HG03175 (cell line): Measurements from ENCODE around the gene DCBLD1.
A peak's percentile ranks its signal among the peaks of the same experiment; 100 is the strongest.
"Not testable (repeated sequence)": the region's sequence is repeated elsewhere in the genome, so short reads cannot be mapped to it uniquely, and the experiment has no call there.

Source experiments
- ATAC-seq: cut with Tn5 transposase; IDR thresholded peaks from one replicate; pipeline ENCODE4 v1.9.1; 2021; ENCODE audit warnings: mild to moderate bottlenecking, moderate library complexity; ENCODE audit not compliant: unreplicated experiment

Gene DCBLD1

DNA sequence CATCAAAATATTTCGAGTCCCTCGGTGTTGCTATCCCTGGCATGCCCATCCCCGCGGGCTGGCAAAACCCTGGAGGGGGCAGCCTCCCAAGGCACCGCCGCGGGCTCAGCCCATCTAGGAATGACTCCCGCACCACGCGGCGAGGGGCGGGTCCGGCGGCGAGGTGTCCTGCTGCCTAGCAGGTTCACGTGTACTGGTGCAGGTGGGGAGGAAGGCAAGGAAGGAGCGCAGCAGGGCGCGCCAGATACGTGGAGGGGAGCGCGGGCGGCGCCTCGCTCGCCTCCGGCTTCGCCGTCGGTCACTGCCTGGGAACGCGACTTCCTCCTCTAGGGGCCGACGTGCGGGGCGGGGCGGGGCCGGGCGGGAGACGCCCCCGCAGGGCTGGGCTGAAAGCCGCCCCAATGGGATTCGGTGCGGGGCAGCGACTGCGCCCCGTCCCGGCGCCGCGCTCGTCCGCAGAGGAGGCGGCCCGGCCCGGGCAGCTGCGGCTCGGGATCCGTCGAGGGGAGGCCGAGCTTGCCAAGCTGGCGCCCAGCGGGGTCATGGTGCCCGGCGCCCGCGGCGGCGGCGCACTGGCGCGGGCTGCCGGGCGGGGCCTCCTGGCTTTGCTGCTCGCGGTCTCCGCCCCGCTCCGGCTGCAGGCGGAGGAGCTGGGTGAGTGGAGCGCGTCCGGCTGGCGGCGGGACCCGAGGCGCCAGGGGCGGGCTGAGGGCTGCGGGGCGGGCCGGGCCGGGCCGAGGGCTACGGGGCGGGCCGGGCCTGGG is at the start of gene DCBLD1:
Gene DCBLD1, plus strand, starts transcription at position 435 of the 764 bp plus-strand sequence. Its CDS starts 108 bp downstream, at position 543.
- ATAC-seq, result peak; percentile 80

DNA sequence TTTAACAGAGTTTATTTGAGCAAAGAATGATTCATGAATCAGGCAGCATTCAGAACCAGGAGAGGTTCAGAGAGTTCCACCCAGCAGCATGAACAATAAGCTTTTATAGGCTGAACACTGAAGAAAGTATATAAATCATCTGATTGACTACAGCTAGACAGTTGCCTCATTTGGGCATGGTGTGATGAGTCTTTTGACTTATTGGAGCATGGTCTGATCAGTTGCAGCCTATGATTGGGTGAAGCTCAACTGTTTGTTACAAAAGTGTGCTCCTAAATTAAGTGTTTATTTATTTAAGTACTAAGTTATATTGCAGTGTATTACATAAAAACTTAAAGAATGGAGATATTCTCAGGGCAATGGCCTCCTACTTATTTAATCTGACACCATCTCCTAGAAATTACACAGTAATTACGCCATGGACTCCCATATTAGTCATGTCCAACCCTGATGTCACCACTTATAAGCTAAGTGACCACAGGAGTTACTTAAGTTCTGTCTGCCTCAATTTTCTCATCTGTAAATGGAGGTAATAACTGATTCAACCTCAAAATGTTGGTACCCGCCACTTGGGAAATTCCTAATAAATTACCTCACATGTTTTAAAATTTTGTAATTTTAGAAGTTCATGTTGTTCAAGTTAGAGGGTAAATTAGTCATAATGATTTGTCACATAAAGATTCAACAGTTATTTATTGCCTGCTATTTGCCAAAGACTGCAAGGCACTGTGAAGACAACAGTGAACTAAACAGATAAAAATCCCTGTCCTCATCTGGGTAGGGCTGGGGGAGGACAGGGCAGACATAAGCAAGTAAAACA is 41.6 kb upstream of the DCBLD1 start:
- no peak for ATAC-seq

DNA sequence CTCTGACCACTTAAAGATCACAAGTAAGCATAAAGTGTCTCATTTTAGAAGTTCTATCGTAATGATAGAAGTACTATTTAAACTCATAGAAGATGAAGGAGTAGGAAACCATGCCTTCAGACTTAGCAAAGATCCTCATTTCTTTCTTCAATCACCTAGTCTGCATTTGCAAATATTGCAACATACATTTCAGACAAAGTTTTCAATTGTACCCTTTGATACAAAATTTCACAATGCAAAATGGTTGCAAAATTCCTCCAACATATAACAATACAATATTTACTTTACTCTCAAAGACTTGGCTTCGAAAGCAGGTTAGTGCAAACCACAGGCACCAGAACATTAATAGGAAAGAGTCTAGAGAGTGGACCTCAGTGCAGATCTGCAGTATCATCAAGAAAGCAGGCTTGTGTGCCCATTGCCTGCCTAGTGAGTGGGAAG is 40.6 kb upstream of the DCBLD1 start:
- ATAC-seq, result no peak

DNA sequence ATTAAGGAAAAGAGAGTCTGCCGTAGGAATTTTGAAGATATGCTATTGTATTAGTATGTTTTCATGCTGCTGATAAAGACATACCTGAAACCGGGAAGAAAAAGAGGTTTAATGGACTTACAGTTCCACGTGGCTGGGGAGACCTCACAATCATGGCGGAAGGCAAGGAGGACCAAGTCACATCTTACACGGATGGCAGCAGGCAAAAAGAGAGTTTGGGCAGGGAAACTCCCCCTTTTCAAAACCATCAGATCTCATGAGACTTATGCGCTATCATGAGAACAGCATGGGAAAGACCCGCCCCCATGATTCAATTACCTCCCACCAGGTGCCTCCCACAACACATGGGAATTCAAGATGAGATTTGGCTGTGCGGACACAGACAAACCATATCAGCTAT is 40.2 kb upstream of the DCBLD1 start:
- not testable (repeated sequence) for ATAC-seq

DNA sequence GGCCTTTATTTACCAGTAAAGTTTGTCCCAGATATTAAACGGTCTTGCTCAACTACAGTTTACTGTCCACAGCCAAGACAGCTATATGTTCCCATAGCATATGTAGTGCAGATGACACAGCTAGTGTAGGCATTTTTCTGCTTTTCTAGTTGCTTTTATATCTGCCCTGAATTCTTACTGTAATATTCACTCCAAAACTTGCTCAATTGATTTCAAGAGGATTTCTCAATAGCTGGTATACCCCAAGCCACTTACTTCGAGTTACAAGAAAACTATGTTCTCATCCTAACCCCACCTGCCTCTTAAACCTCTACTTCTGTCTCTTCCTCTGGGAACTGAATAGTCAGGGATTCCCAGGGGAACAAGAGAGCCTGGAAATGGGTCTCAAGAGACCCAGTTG is 37.9 kb upstream of the DCBLD1 start:
- no peak for ATAC-seq

DNA sequence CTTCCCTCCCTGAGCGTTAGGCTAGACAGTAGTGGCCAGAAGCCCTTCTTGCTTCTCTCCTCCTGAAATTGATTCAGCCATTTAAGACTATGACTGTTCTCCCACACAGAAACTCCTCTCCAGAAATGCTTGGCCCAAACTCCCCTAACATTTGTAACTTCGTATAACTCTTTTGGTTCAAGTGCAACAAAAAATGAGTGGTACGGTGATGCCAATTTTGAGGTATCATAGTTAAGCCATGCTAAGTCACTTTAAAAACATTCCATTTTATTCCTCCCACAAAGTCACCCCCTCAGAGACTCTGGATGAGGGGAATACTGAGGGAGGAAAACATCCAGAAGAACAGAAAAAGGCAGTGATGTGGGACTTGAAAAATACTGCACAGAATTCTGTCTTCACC is 35.6 kb upstream of the DCBLD1 start:
- ATAC-seq, result no peak

DNA sequence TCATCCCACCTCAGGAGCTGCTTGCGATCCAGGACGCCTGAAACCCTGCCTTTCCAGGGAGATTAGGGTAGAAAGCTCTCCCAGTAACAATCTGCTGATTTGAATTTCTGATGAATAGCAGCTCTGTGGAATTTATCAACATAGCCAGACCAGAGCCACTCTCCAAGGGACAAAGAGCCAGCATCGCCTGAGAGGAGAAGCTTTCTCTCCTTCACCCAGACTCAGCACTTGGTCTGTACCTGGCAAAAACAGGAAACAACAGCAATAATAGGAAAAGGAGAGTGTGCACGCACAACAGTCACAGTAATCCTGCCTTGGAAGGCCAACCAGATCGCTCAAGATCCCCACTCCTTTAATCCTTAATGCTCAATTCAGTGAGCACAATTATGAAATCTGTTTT is 34.5 kb upstream of the DCBLD1 start:
- no peak for ATAC-seq

DNA sequence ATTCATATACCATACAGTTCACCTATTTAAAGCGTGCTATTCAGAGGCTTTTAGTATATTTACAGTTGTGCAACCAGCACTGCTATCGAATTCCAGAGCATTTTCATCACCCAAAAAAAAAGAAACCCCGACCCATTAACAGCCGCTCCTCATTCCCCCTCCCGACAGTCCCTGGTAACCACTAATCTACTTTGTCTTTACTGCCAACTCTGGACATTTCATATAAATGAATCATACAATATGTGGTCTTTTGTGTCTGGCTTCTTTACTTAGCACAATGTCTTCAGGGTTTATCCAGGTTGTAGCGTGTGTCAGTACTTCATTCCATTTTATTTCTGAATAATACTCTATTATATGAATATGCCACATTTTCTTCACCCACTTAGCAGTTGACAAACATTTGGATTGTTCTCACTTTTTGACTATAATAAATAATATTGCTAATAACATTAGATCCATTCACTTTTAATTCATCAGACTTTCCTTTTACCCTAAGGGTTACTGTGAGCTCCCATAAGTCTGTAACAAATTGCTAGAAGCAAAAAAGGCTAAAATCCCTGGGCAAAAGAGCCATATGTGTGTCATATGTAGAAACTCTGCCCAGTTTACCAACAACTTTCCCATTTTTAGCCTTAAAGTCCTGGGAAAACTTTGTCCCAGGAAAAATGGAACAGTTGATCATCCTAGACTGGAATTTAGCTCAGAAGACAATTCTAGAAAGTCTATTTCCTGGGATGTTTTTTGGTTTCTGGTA is 33.6 kb upstream of the DCBLD1 start:
- no peak for ATAC-seq

DNA sequence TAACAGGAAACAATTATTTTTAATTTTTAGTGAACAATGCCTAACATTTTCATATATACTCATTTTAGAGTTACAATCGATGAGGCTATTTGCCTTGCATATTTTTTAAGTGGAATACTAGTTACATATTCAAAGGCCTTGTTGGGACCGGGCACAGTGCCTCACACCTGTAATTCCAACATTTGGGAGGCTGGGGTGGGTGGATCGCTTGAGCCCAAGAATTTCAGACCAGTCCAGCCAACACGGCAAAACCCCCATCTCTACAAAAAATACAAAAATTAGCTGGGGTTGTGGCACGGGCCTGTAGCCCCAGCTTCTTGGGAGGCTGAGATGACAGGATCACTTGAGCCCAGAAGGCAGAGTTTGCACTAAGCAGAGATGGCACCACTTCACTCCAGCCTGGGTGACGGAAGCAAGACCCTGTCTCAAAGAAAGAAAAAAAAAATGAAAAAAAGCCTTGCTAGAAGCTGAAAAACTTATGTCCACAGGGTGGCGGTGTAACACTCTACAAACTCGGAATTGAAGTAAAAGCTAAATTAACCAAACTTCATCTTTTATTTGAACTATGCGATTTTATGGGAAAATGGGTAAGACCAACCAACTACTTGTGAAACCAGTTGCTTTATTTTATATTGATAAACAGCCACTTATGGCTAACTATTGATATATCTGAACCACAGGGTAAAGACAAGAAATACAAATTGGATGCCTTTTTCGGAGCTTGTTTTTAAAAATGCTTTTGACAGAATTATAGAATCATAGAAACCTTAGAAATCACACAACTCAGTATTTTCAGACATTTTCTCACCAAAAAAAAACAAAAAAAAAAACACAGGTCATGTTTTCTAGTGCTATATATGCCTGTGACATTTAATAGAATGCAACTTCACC is 32.7 kb upstream of the DCBLD1 start:
- no peak for ATAC-seq

DNA sequence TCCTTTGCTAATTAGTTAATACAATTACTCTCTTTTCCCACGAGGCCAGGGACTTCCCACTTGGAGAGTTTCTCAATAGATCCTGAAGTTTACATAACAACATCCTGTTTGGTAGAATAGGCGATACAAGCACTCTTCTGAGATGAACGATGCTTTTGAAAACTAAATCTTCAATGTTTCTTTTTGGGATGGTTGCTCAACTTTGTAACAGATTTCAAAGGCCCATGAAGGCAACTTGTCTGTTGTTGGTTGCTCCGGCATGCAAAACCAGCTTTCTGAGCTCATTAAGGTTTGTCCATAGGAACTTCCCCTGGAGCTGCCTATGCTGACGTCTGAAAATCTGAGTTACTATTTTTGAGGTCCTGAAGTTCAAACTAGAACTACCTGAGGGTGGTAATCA is 30.8 kb upstream of the DCBLD1 start:
- ATAC-seq, result no peak

DNA sequence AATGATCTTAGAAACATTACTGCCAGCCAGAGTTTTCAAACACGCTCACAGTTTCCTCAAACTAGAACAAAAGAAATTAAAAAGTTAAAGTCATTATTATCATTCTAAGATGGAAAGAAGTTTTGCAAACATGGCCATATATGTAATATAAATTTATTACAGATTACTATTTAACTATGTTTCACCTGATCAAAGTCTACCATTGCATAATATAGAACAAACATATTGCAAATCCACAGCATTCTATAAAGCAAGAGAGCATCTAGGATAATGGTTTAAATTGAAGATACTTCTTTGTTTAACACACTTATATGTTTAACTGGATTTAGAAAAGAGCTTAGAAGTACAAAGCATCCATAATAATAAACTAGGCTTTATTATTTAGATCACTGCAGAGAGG is 26.2 kb upstream of the DCBLD1 start:
- ATAC-seq, result no peak

DNA sequence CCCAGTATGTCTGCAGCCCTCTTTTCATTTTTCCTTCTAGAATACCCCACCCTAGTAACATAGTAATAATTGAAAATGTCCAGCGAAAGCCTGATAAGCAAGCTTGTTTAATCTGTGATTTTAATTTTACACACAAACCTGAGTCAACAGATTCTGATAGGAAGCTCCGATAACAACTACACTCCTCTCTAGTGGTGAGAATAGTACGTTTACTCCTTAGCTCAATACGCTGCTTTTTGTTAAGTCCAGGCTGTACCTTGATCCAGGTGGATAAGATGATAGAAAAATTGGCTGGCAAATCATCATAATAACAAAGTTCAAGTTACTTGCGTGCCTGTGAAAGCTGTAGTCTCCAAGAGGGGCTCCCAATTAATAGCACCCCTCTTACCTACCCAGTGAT is 25.5 kb upstream of the DCBLD1 start:
- no peak for ATAC-seq

DNA sequence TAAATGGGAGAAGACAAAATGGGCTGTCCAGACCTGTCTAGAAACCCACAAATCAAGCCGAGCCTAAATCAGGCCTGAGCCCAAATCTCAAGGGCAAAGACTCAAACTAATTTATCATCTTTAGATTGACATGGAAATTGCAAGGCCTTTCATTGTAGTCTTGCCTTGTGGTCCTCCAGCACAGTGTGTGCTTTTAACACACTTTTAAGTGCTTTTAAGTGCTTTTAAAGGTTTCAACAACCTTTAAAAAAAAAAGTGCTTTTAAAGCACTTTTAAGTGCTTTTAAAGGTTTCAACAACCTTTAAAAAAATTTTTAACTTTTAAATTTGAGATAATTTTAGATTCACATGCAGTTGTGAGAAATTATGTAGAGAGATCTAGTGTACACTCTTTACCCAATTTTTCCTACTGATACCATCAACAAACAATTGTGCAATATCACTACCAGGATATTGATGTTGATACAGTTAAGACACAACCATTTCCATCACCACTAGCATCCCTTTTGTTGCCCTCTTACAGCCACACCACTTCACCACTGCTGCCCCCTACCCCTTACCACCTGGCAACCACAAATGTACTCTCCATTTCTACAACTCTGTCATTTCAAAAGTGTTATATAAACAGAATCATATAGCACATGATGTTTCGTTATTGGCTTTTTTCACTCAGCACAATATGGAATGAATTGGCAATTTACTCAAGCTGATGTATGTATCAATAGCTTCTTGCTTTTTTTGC is 23.1 kb upstream of the DCBLD1 start:
- ATAC-seq, result no peak

DNA sequence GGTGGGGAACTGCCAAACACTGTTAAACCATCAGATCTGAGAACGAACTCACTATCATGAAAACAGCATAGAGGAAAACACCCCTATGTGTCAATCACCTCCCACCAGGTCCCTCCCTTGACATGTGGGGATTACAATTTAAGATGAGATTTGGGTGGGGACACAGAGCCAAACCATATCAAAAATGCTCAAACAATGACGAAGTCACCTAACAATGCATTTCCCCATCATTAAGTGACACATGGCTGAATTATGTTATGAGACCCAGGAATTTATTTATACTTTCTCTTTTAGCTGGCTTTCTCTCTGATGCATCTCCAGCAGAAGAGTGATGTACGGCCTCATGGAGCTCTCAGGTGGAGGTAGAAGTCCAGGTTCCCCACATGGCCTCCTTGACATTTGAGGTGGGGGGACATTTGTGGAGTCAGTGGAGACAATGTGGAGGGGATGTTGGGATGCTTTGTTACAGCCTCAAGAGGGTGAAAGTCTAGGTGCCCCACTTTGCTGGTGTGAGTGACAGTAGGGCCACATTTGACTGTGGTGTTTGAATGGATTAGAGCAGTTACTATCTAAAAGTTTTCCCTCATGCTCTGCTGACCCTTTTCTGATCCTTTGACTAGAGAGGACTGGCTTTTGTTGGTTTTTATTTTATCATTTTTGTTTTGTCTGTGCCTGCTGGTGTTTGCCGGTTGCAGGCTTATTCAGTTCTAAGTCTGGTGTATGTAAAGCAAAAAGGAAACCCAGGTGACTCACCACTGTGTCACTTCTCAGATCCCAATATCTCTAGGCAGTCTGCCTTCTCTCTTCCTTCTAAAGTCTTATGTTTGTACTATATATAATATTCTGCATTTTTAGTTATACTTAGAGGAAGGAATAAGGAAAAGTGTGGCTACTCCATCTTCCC is 18.5 kb upstream of the DCBLD1 start:
- ATAC-seq, result no peak

DNA sequence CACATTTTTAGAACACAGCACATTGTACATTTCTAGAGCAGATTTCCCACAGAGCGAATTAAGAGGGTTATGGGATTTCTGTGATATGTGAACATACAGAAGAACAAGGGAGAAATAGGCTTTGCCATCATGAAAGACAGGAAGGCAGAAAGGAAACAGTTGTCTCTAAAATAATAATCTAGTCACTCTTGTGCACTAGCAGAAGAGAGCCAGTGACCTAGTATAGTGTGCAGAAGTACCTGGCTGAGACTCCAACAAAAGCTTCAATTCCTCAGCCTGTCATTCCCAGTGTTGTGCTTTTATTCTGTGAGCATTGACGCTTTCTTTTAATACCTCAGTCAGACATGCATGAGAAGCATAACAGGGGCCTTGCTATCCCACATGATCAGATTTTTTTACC is 17.8 kb upstream of the DCBLD1 start:
- ATAC-seq, result no peak

DNA sequence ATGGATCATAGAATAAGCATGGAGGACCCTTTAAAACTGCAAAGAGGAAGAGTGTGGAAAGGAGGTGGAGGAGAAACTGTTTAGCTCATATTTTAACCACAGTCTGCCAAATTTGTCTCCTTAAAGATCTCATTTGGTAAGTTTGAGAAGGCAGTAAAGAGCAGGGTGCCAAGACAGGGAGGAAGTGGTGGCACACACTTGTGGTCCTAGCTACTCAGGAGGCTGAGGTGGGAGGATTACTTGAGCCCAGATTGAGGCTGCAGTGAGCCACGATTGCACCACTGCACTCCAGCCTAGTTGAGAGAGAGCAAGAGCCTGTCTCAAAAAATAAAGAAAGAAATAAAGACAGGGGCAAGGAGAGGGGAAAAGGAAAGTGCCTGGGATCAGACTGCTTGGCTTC is 16.8 kb upstream of the DCBLD1 start:
- no peak for ATAC-seq

DNA sequence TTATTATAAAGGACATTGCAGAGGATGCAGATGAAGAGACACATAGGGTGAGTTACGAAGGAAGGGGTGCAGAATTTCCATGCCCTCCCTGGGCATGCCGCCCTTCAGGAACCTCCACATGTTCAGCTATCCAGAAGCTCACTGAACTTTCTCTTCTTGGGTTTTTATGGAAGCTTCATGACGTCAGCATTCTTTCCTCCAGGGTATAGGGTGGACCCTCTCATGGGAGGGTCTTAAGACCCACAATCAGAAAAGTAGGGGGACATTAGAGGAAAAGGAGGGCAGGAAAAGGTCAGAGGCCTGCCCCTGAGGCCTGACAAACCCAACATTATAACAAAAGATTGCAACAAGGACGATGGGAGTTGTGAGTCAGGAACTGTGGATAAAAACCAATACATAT is 14.6 kb upstream of the DCBLD1 start:
- no peak for ATAC-seq

DNA sequence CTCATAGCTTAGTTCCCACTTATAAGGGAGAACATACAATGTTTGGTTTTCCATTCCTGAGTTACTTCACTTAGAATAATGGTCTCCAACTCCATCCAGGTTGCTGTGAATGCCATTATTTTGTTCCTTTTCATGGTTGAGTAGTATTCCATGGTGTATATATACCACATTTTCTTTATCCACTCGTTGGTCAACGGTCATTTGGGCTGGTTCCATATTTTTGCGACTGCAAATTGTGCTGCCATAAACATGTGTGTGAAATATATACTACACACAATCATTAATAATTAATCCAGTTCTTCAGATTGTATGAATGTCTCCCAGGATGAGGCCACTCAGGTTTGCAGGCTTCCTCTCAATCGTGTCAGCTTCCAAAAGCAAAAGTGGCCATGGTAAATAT is 13.9 kb upstream of the DCBLD1 start:
- ATAC-seq, result not testable (repeated sequence)

DNA sequence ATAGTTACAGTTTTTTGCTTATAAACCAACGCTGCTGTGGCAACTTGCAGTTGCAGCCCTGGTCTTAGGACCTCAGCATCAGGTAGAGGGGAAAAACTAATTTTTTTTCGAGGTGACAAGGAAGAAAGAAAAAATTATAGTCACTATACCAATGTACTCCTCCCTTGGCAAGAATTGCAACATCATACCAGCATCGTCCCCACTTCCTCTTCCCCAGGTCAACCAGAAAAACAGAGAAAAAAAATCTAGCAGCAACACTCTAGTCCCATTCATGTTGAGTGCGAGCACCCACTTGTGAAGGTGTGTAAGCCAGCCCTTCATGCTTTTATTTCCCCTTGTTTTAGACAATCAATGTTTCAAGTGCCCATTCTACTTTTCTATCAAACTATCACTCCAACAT is 13.1 kb upstream of the DCBLD1 start:
- ATAC-seq, result no peak
